KMS-11 (cell line): Measurements from ENCODE around the gene TSEN54.

ENCODE experiments used
- H2AFZ ChIP-seq: fragments of 200-600 bp; sonication (generic); 2 replicates; pipeline ENCODE4 v1.6.1; 2016; ENCODE audit warnings: antibody characterized with exemption, mixed run types, low read depth
- H3K27ac ChIP-seq: fragments of 200-600 bp; sonication (generic); 2 replicates; pipeline ENCODE4 v1.6.1; 2016; ENCODE audit warnings: mild to moderate bottlenecking, mixed run types
- H3K27me3 ChIP-seq: fragments of 200-600 bp; sonication (generic); 2 replicates; pipeline ENCODE4 v1.6.1; 2017; ENCODE audit warnings: mild to moderate bottlenecking, low read depth, mixed run types, moderate library complexity; ENCODE audit not compliant: insufficient read depth
- H3K36me3 ChIP-seq: fragments of 200-600 bp; sonication (generic); 2 replicates; pipeline ENCODE4 v1.6.1; 2017; ENCODE audit warnings: mild to moderate bottlenecking, mixed run types; ENCODE audit not compliant: insufficient read depth
- H3K4me1 ChIP-seq: fragments of 200-600 bp; sonication (generic); 2 replicates; pipeline ENCODE4 v1.6.1; 2016; ENCODE audit warnings: mild to moderate bottlenecking, low read depth, mixed run types; ENCODE audit not compliant: poor library complexity, severe bottlenecking
- H3K4me2 ChIP-seq: fragments of 200-600 bp; sonication (generic); 2 replicates; pipeline ENCODE4 v1.7.0; 2016; ENCODE audit warnings: mild to moderate bottlenecking, mixed run types
- H3K4me3 ChIP-seq: fragments of 200-600 bp; sonication (generic); IDR thresholded peaks from 2 replicates; pipeline ENCODE4 v1.6.1; 2017; ENCODE audit warnings: low read depth, low read length, mixed read lengths; ENCODE audit not compliant: insufficient read depth
- H3K79me2 ChIP-seq: fragments of 200-600 bp; sonication (generic); 2 replicates; pipeline ENCODE4 v1.6.1; 2016; ENCODE audit warnings: low read depth, mixed run types; ENCODE audit not compliant: insufficient read depth
- H3K9ac ChIP-seq: fragments of 200-600 bp; sonication (generic); 2 replicates; pipeline ENCODE4 v1.6.1; 2016; ENCODE audit warnings: mild to moderate bottlenecking, mixed run types
- H4K20me1 ChIP-seq: fragments of 200-600 bp; sonication (generic); 2 replicates; pipeline ENCODE4 v1.6.1; 2016; ENCODE audit warnings: mild to moderate bottlenecking, mixed run types; ENCODE audit not compliant: insufficient read depth
- TF ChIP-seq, protein P1 (sequence below): fragments of 200-600 bp; sonication (generic); conservative IDR thresholded peaks from 2 replicates; pipeline ENCODE4 v1.6.1; 2017; ENCODE audit warnings: low read depth, mild to moderate bottlenecking, antibody characterized with exemption, low read length, moderate library complexity, mixed read lengths

Gene TSEN54

DNA sequence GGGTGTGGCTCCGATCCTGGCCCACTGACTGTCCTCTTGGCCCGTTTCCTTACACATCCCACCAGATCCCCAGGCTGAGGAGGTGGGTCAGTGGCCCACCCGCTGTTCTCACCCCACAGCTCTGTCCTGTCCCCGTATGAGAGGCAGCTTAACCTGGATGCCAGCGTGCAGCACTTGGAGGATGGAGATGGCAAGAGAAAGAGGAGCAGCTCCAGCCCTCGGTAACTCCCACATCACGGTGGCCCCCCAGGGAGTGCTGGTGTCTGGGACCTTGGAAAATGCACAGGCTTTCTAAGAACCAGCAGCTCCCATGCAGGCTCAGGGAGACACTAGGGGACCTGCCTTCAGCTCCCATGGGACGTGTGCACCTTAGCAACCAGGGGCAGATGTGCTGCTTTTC, 5.0 kb downstream of the TSEN54 start:
- H3K9ac ChIP-seq: no peak overlapping the region
- no peak overlapping the region for H3K4me3 ChIP-seq
- TF ChIP-seq, protein P1, sequence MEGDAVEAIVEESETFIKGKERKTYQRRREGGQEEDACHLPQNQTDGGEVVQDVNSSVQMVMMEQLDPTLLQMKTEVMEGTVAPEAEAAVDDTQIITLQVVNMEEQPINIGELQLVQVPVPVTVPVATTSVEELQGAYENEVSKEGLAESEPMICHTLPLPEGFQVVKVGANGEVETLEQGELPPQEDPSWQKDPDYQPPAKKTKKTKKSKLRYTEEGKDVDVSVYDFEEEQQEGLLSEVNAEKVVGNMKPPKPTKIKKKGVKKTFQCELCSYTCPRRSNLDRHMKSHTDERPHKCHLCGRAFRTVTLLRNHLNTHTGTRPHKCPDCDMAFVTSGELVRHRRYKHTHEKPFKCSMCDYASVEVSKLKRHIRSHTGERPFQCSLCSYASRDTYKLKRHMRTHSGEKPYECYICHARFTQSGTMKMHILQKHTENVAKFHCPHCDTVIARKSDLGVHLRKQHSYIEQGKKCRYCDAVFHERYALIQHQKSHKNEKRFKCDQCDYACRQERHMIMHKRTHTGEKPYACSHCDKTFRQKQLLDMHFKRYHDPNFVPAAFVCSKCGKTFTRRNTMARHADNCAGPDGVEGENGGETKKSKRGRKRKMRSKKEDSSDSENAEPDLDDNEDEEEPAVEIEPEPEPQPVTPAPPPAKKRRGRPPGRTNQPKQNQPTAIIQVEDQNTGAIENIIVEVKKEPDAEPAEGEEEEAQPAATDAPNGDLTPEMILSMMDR: no peak
- no peaks in the 10 kb centered on the region for H3K27me3 ChIP-seq
- H3K36me3 ChIP-seq: no peaks in the 10 kb centered on the region
- no peak overlapping the region for H3K27ac ChIP-seq
- H4K20me1 ChIP-seq: no peaks in the 10 kb centered on the region
- H3K4me2 ChIP-seq: no peak overlapping the region
- no peak overlapping the region for H2AFZ ChIP-seq
- H3K79me2 ChIP-seq: no peaks in the 10 kb centered on the region
- H3K4me1 ChIP-seq: peaks cover 27% of the 10 kb centered on the region

DNA sequence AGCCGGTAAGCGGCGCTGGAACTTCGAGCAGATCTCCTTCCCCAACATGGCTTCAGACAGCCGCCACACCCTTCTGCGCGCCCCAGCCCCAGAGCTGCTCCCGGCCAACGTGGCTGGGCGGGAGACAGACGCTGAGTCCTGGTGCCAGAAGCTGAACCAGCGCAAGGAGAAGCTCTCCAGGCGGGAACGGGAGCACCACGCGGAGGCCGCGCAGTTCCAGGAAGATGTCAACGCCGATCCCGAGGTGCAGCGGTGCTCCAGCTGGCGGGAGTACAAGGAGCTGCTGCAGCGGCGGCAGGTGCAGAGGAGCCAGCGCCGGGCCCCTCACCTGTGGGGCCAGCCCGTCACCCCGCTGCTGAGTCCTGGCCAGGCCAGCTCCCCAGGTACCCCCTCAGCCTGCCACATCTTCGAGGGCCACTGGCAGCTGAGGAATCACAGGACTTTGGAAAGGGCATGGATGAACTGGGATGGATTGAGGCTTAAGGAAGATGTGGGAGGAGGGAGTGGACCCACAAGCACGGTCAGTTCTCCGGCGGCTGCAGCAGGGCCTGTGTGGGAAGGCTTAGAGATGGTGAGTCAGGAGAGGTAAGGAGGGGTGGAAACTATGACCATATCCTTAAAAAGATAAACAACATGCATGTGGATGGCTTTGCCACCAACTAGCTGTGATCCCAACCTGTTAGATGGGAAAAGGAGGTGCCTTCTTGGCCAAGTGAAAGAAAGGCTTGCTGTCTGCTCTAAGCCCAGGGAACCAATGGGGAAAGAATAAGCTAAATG, 5.8 kb downstream of the TSEN54 start:
- Histone ChIP-seq H3K9ac (no peak overlapping the region), H2AFZ (no peak overlapping the region), H3K27ac (no peak overlapping the region), H3K4me1 (peaks cover 29% of the 10 kb centered on the region), H4K20me1 (no peaks in the 10 kb centered on the region), H3K79me2 (no peaks in the 10 kb centered on the region), H3K4me3 (no peak overlapping the region), H3K4me2 (no peak overlapping the region), H3K27me3 (no peaks in the 10 kb centered on the region), H3K36me3 (no peaks in the 10 kb centered on the region)
- TF ChIP-seq, protein P1: no peak

DNA sequence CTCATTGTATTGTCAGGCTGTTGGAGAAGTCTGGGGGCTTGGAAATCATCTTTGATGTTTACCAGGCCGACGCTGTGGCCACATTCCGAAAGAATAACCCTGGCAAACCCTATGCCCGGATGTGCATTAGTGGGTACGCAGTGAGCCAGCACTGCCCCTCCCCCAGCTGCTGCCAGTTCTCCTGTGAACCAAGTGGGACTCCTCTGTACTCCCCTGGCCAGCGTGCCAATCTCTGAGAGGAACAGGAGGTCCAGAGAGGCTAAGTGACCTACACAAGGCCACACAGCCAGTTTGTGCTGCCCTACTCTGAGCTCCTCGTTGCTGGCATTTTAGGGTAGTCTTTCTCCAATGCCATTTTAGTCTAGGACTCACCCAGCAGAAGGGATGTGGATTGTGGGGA, 7.3 kb downstream of the TSEN54 start:
- H3K27ac ChIP-seq: no peak overlapping the region
- H2AFZ ChIP-seq: no peak overlapping the region
- H3K9ac ChIP-seq: no peak overlapping the region
- H3K4me2 ChIP-seq: no peak overlapping the region; the same call in 1 of the 2 replicates
- no peaks in the 10 kb centered on the region for H4K20me1 ChIP-seq
- H3K27me3 ChIP-seq: no peaks in the 10 kb centered on the region
- H3K4me1 ChIP-seq: peaks cover 14% of the 10 kb centered on the region
- no peak overlapping the region for H3K4me3 ChIP-seq
- TF ChIP-seq, protein P1: no peak
- H3K79me2 ChIP-seq: no peaks in the 10 kb centered on the region
- H3K36me3 ChIP-seq: no peaks in the 10 kb centered on the region

DNA sequence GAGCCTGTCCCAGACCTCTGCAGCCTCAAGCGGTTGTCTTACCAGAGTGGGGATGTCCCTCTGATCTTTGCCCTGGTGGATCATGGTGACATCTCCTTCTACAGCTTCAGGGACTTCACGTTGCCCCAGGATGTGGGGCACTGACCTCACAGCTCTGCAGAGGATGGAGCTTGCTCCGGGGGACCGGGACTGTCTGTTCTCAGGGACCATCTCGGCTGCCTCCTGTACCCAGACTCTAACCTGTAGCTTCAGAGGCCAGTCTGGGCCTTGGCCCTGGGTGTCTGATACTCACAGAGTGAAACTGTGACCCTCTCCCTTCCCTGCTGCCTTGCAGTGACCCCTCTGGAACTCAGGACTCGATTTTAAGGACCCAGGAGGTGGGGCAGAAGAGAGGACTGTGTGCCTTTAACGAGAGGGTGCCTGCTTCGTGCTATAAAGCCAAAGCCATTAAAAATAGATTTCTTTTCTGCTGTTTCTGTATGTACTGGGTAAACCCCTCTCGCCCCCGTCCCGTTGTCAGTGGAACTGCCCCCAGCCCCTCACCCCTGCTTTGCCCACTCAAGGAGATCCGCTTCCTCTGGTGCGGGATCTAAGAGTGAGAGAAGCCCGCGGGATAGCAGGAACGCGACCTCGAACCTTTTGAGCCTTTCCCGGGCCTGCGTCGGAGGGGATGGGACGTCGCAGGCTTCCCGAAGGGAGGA, 8.1 kb downstream of the TSEN54 start:
- Histone ChIP-seq H4K20me1 (no peaks in the 10 kb centered on the region), H3K4me1 (peaks cover 13% of the 10 kb centered on the region), H3K36me3 (no peaks in the 10 kb centered on the region), H3K4me2 (peak overlapping the region; percentile 46), H2AFZ (peak overlapping the region; percentile 88; the same call in 1 of the 2 replicates), H3K27me3 (no peaks in the 10 kb centered on the region), H3K9ac (no peak overlapping the region), H3K4me3 (no peak overlapping the region), H3K79me2 (no peaks in the 10 kb centered on the region), H3K27ac (no peak overlapping the region)
- TF ChIP-seq, protein P1: no peak
